Measurements from ENCODE around the gene GMPPA. TPM values are rescaled to one million over a fixed set of nuclear protein-coding genes. Genes with fewer than 3 reads are reported as not detected.

Gene GMPPA
- total RNA-seq, 2 experiments from 2014 or later = 37.1 to 37.4 TPM

DNA sequence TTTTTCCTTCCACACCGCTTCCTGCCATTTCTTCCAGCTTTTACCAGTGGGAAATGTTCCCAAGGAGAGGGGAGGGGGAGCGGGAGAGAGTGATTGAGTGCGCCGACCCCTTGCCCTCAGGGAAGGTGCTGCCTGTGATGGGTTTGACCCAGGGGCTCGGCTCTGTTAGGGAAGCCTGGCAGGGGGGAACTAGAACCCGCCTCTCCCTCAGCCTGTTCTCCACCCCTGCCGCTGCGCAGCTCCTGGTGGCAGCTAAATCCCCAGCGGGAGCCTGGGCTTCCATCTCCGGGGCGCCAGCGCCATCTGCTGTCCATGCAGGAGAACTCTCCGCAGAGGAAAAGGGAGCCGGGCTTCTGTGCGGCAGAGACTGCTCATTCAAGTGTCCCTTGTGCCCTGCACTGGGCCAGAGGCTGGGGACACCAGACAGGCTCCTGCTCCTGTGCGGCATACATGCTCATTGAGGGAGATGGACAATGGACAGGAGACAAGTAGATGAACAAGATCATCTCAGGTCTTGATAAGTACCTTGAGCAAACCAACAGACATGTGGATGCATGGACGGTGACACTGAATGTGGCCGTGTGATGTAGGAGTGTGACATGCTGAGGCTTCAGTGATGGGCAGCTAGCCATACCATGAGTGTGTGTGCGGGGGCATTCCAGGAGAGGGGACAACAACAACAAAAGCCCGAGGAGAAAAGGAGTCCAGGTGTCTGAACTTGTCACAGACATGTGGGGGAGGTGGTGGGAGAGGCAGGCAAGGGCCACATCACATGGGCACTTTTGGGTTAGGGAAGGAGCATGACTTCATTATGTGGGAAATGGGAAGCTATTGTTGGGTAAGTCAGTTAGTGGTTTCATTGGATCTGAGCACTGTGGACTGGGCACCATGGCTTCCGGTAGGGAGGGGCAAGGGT, 31.6 kb downstream of the GMPPA start:
- no peak overlapping the region for H3K4me3 Mint-ChIP-seq
- no peaks in the 10 kb centered on the region for H3K4me1 Mint-ChIP-seq (ENCODE audit: low read depth)
- peak; percentile 88 for DNase-seq
- no peak overlapping the region for H3K27ac Mint-ChIP-seq
- intact Hi-C loops (cut with micrococcal nuclease) = loop anchor here (1.0 kb wide), 4 partner anchors 32 to 127 kb away; partner anchors contain the start of gene GMPPA
- H3K9me3 Mint-ChIP-seq = no peaks in the 10 kb centered on the region
- ChIA-PET POLR2A (interaction anchor here (0.6 to 1.4 kb wide), 3 partner anchors 14 to 127 kb away, joined by 3 to 5 read pairs (median 4); partner anchors contain the start of genes CHPF, GMPPA and TMEM198), CTCF (interaction anchor here (0.6 to 14.4 kb wide), 45 partner anchors 9 to 1489 kb away, joined by 3 to 277 read pairs (median 5); partner anchors contain the start of genes ASIC4, CHPF, DNAJB2 and DNPEP)
- H3K27me3 Mint-ChIP-seq = peaks cover 55% of the 10 kb centered on the region
- H3K36me3 Mint-ChIP-seq = no peaks in the 10 kb centered on the region

DNA sequence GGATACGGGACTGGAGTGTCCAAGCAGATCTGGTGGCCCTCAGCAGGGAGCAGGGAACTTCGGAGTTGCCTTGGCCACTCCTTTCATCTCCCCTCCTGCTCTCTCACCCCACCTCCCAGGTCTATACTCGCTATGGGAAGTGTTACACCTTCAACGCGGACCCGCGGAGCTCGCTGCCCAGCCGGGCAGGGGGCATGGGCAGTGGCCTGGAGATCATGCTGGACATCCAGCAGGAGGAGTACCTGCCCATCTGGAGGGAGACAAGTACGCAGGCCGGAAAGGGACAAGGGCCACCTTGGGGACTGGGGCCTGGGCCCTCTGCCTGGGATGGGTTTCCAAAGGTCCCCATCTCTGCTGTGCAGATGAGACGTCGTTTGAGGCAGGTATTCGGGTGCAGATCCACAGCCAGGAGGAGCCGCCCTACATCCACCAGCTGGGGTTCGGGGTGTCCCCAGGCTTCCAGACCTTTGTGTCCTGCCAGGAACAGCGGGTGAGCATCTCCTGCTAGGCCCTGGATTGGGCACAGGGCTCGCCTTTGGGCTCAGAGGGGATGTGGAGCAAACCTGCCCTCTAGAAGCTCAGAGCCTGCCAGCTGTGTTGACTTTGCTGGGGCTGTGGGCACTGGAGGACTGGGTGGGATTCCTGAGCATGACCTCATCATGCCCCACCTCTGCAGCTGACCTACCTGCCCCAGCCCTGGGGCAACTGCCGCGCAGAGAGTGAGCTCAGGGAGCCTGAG, 33.1 kb downstream of the GMPPA start:
- Mint-ChIP-seq H3K4me3 (no peak overlapping the region), H3K27me3 (peaks cover 46% of the 10 kb centered on the region), H3K36me3 (no peaks in the 10 kb centered on the region), H3K9me3 (no peaks in the 10 kb centered on the region), H3K27ac (no peak overlapping the region), H3K4me1 (ENCODE audit: low read depth) (no peaks in the 10 kb centered on the region)
- intact Hi-C loops (cut with micrococcal nuclease) = no loop called here
- CTCF ChIA-PET = interaction anchor here (0.7 to 14.4 kb wide), 10 partner anchors 9 to 139 kb away, joined by 3 to 277 read pairs (median 24); partner anchors contain the start of genes CHPF, GMPPA and TMEM198
- no peak for DNase-seq
- POLR2A ChIA-PET = no interaction called here

DNA sequence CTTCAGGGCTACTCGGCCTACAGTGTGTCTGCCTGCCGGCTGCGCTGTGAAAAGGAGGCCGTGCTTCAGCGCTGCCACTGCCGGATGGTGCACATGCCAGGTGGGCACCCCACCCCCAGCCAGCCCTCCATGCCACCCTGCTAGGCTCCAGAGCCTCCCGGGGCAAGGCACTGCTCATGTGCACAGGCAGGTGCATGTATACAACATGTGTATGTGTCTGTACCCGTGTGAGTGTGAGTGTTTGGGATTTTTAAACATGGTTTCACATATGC, 33.6 kb downstream of the GMPPA start:
- Mint-ChIP-seq H3K27ac (no peak overlapping the region), H3K4me3 (no peak overlapping the region), H3K4me1 (ENCODE audit: low read depth) (no peaks in the 10 kb centered on the region), H3K9me3 (no peaks in the 10 kb centered on the region), H3K36me3 (no peaks in the 10 kb centered on the region), H3K27me3 (peaks cover 42% of the 10 kb centered on the region)
- ChIA-PET POLR2A (no interaction called here), CTCF (interaction anchor here (1.0 to 14.4 kb wide), 6 partner anchors 9 to 139 kb away, joined by 3 to 277 read pairs (median 69); partner anchors contain the start of gene GMPPA)
- intact Hi-C loops (cut with micrococcal nuclease) = no loop called here
- DNase-seq = no peak

DNA sequence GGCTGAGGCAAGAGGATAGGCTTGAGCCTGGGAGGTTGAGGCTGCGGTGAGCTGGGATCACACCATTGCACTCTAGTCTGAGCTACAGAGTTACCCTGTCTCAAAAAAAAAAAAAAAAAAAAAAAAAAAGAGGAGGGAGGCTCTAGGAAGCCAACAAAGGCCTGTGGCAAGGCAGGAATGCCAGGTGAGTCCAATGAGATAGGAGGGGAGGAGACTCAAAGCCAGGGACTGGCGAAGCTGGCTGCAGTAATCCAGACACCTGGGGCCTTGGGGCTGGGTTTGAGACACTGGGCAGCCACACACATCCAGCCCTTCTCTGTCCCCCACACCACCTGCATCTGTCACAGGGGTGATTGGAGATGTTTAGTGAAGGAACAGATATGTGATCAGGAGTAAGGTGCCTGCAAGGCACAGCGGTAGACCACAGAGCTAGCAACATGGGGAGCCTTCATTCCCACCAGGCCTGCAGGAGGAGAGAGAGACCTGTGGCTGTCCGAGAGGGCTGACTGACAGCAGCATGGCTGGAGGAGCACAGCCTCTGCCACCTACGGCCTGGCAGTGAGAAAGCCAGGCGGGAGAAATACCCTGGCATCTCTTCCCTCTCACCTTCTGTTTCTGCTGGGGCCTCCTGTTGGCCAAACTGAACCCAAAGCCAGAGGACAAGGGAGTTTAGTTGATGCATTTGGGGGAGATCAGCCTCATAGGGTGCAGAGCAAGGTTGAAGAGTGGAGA, 35.4 kb downstream of the GMPPA start:
- ChIA-PET CTCF (interaction anchor here (0.6 to 1.3 kb wide), 5 partner anchors 38 to 142 kb away, joined by 3 to 5 read pairs (median 3); a partner anchor contains a TSS), POLR2A (no interaction called here)
- Mint-ChIP-seq H3K36me3 (peaks cover 3% of the 10 kb centered on the region), H3K4me1 (ENCODE audit: low read depth) (no peaks in the 10 kb centered on the region), H3K9me3 (no peaks in the 10 kb centered on the region), H3K27me3 (peaks cover 29% of the 10 kb centered on the region), H3K4me3 (no peak overlapping the region), H3K27ac (no peak overlapping the region)
- DNase-seq = no peak
- intact Hi-C loops (cut with micrococcal nuclease) = no loop called here

DNA sequence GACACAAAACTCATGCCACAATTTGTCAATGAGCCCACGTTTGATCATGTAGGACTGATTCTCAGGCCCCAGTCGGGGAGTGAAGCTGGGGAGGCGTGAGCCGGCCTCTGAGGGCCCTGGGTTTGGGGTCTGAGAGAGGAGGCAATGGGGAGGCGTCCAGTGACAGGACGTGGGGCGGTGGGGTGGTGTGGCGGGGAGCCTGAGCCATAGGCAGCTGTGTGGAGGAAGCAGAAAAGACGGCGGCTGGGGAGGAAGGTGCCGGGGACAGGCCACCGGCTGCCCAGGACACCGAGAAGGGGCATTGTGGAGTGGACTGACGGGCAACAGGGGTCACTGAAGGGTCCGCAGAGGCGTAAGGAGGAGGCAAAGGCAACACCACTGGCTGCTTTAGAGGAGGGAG, 37.7 kb downstream of the GMPPA start:
- peaks cover 19% of the 10 kb centered on the region for H3K36me3 Mint-ChIP-seq
- H3K27ac Mint-ChIP-seq = no peak overlapping the region
- H3K4me3 Mint-ChIP-seq = no peak overlapping the region
- peaks cover 8% of the 10 kb centered on the region for H3K27me3 Mint-ChIP-seq
- intact Hi-C loops (cut with micrococcal nuclease) = no loop called here
- H3K4me1 Mint-ChIP-seq (ENCODE audit: low read depth) = peaks cover 4% of the 10 kb centered on the region
- ChIA-PET POLR2A (no interaction called here), CTCF (interaction anchor here (1.2 to 1.6 kb wide), 2 partner anchors 40 to 41 kb away, joined by 3 to 5 read pairs; a partner anchor contains a TSS)
- no peaks in the 10 kb centered on the region for H3K9me3 Mint-ChIP-seq
- DNase-seq = no peak

DNA sequence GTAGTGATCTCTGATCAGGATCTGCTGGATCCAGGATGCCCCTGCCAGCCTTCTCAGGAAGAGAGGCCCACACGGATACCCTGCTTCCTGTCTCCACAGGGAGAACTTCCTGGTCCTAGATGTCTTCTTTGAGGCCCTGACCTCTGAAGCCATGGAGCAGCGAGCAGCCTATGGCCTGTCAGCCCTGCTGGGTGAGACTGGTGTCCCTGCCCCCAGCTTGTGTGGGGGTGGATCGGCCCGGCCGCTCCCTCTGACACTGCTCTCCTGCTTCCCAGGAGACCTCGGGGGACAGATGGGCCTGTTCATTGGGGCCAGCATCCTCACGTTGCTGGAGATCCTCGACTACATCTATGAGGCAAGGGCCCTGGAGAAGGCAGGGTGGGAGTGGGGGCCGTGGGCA, 38.3 kb downstream of the GMPPA start:
- intact Hi-C loops (cut with micrococcal nuclease) = no loop called here
- ChIA-PET POLR2A (no interaction called here), CTCF (interaction anchor here (1.1 to 1.6 kb wide), 4 partner anchors 40 to 135 kb away, joined by 3 to 5 read pairs (median 3); a partner anchor contains a TSS)
- DNase-seq = no peak
- H3K9me3 Mint-ChIP-seq = no peaks in the 10 kb centered on the region
- peaks cover 4% of the 10 kb centered on the region for H3K27me3 Mint-ChIP-seq
- H3K36me3 Mint-ChIP-seq = peaks cover 19% of the 10 kb centered on the region
- no peak overlapping the region for H3K27ac Mint-ChIP-seq
- peaks cover 7% of the 10 kb centered on the region for H3K4me1 Mint-ChIP-seq (ENCODE audit: low read depth)
- H3K4me3 Mint-ChIP-seq = no peak overlapping the region

DNA sequence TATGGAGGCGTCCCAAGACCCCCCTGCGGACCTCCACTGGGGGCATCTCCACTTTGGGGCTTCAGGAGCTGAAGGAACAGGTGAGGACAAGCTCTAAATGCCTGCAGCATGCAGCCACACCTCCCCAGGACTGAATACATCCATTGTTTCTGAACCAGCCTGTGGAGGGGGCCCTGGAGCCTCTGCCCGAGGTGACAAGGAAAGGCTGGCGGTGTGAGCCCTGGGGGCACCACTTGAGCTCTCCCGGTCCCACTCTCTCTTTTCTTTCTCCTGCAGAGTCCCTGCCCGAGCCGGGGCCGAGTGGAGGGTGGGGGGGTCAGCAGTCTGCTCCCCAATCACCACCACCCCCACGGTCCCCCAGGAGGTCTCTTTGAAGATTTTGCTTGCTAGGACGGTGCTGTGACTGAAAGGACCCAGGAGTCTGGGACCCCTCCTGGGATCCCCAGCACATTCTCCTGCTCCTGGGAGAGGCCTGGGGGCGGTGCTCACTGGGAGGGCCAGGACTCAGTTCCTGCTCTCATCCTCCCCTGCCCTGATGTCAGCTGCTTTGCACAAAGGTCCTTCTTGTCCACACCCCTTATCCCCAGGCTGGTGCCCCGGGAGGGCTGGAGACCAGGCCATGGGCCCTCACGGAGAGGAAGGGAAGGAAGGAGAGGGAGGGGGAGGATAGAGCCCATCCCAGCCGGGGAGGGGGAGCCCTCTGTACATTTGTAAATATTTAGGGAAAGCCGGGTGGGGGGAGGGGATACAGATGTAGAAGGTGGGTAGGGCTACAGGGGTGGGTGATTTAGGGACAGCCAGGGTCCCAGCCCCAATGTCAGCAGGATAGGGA, 39.2 kb downstream of the GMPPA start:
- DNase-seq = no peak
- Mint-ChIP-seq H3K4me3 (no peak overlapping the region), H3K36me3 (peaks cover 19% of the 10 kb centered on the region), H3K4me1 (ENCODE audit: low read depth) (peaks cover 14% of the 10 kb centered on the region), H3K27me3 (peaks cover 4% of the 10 kb centered on the region), H3K27ac (no peak overlapping the region), H3K9me3 (no peaks in the 10 kb centered on the region)
- POLR2A ChIA-PET = no interaction called here
- CTCF ChIA-PET = interaction anchor here (1.1 to 4.6 kb wide), 7 partner anchors 8 to 136 kb away, joined by 3 to 47 read pairs (median 5); a partner anchor contains a TSS
- intact Hi-C loops (cut with micrococcal nuclease) = no loop called here

DNA sequence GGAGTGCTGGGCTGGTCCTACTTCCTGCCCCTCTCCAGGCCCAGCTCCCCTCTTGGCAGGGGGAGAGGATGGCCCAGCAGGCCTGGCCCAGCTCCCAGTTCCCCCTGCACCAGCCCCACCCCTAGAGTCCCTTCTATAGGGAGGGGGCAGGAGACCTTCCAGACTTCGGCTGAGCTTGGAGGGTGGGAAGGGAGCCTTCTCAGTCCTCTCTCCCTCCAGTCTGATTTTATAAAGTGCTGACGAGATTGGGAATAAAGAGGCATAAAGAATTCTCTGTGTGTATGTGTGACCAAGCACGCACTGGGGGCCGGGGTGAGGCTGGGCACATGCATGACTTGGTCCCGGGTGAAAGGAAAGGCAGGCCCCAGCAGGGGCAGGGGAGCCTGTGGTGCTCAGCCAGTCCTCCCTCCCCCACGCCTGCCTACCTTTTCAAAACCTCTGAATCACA, 39.8 kb downstream of the GMPPA start:
- Mint-ChIP-seq H3K36me3 (peaks cover 19% of the 10 kb centered on the region), H3K4me3 (no peak overlapping the region), H3K9me3 (no peaks in the 10 kb centered on the region), H3K27ac (no peak overlapping the region), H3K4me1 (ENCODE audit: low read depth) (peaks cover 14% of the 10 kb centered on the region), H3K27me3 (peaks cover 4% of the 10 kb centered on the region)
- POLR2A ChIA-PET = no interaction called here
- no peak for DNase-seq
- intact Hi-C loops (cut with micrococcal nuclease) = no loop called here
- CTCF ChIA-PET = interaction anchor here (1.3 to 4.6 kb wide), 4 partner anchors 9 to 136 kb away, joined by 3 to 47 read pairs (median 8); no protein-coding TSS in a partner anchor

DNA sequence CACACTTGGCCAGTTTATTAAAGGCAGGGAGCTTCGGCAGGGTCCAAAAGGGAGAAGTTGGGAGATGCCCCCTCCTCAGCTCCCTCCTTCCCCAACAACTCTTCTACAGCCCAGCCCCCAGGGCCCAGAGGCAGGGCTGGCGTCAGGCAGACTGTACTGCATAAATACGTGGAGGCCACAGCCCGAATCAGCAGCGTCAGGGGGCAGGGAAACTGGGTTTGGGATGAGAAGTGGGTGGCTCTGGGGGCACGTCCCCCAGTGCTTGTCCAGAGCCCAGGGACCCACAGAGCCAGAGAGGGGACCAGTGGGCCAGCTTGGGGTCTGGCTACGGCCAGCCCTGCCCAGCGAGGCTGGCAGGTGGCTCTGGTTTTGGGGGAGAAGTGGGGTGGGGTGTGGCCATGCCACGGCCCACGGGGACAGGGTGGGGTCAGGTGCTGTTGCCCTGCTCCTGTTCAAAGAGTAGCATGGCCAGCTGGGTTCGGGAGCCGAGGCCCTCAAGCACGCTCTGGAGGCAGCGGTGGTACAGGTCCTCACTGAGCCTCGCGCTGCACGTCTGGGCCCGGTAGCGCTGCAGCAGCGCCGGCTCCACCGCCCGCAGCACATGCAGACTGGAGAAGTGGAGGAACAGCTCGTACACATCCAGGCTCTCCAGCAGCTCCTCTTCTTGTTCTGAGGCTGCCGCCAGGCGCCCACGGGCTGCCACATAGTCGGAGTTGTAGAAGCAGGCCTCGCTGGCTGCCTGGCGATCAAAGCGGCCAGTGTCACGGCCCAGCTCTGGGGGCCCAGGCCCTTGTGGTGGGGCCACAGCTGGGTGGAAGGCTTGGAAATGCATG, 40.5 kb downstream of the GMPPA start:
- Mint-ChIP-seq H3K27ac (no peak overlapping the region), H3K27me3 (peaks cover 4% of the 10 kb centered on the region), H3K4me3 (no peak overlapping the region), H3K4me1 (ENCODE audit: low read depth) (peaks cover 15% of the 10 kb centered on the region), H3K9me3 (no peaks in the 10 kb centered on the region), H3K36me3 (peaks cover 19% of the 10 kb centered on the region)
- ChIA-PET CTCF (interaction anchor here (0.7 to 6.6 kb wide), 5 partner anchors 10 to 104 kb away, joined by 3 to 73 read pairs (median 10); no protein-coding TSS in a partner anchor), POLR2A (no interaction called here)
- no peak for DNase-seq
- intact Hi-C loops (cut with micrococcal nuclease) = no loop called here

DNA sequence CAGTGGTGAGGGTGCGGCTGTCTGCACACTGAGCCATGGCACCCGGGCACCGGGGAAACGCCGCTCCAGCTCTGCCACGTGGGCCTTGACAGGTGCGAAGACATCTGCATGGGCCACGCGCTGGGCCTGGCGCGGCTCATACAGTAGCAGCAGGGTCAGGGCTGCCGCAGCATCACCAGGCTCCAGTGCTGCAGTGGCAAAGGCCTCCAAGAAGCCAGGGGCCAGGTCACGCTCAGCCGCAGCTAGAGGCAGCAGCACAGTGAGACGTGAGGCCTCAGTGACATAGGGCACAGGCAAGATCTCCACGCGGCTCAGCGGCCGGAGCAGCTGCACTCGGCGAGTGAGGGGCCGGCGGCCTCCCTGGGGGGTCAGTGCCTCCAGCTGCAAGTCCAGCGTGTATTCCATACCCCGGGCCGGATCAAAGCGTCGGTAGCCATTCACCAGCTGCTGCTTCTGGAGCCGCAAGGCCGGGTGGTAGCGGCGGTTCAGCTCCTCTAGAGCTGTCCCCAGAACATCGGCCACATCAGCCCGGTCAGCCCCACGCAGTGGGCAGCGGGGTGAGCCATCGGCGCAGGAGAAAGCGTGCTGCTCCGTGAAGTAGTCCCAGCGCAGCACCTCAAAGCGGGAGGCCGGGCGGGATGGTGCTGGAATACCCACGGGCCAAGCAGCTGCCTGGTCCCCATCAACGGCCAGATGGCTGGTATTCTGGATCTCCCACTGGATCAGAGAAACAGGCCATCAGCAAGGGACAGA, 41.4 kb downstream of the GMPPA start:
- DNase-seq = no peak
- Mint-ChIP-seq H3K9me3 (no peaks in the 10 kb centered on the region), H3K27ac (no peak overlapping the region), H3K4me3 (no peak overlapping the region), H3K4me1 (ENCODE audit: low read depth) (peaks cover 22% of the 10 kb centered on the region), H3K36me3 (peaks cover 19% of the 10 kb centered on the region), H3K27me3 (peaks cover 4% of the 10 kb centered on the region)
- ChIA-PET POLR2A (no interaction called here), CTCF (interaction anchor here (0.7 to 6.6 kb wide), 13 partner anchors 10 to 153 kb away, joined by 3 to 73 read pairs (median 10); partner anchors contain the start of genes DNPEP, GMPPA and STK11IP)
- intact Hi-C loops (cut with micrococcal nuclease) = loop anchor here (10.0 kb wide), 1 partner anchor 365 kb away; the partner anchor contains the start of genes CNPPD1, RETREG2 and SLC23A3

Data from activated CD4-positive, alpha-beta memory T cell treated with anti-CD3 and anti-CD28 coated beads for 36 hours (primary cell).